Measurements from ENCODE around the gene P2RX6.
"Not testable (repeated sequence)": the region's sequence is repeated elsewhere in the genome, so short reads cannot be mapped to it uniquely, and the experiment has no call there.

Gene P2RX6

DNA sequence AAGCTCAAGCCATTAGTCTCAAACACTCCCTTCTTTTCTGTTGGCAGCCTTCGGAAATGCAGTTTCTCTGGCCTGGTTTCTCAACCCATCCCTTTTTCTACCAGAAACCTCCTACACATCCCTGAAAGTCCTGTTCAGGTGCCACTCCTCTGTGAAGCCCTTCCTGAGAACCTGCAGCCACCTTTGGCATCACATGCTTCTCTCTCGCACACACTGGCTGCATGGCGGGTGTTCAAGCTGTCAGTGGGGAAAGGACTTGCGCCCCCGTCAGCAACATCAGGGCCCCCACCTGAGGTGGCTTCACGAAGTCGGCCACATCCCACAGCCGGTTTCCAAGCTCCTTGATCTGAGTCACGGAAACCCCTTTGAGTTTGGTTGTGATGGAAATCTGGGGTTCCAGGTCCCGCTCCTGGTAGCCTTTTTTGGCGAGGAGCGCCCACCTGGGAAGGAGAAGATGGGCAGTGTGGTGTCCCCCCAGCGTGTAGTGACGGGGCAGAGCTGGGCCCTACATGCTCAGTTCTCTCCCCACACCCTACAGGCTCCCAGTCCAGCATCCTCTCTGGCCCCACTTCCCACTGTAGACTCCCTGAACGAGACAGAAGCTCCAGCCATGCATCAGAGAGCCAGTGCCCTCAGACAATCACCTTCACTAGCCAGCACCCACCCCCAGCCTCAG lies 29.0 kb downstream of the P2RX6 start:
- ATAC-seq (replicated peaks; ENCODE audit: extremely low read depth, poor library complexity, severe bottlenecking): no peak
- peak overlapping the region; percentile 1 for H3K27ac Mint-ChIP-seq (ENCODE audit: low read depth)
- H3K36me3 Mint-ChIP-seq (ENCODE audit: insufficient read depth): peaks cover 3% of the 10 kb centered on the region
- H3K9me3 Mint-ChIP-seq: no peaks in the 10 kb centered on the region
- H3K4me3 Mint-ChIP-seq: no peak overlapping the region
- H3K27me3 Mint-ChIP-seq: peaks cover 49% of the 10 kb centered on the region
- no peak for DNase-seq (ENCODE audit: low spot score in 2 of 2)
- peaks cover 31% of the 10 kb centered on the region for H3K4me1 Mint-ChIP-seq

- peaks cover 31% of the 10 kb centered on the region for H3K4me1 Mint-ChIP-seq
- peak overlapping the region; percentile 95 for H3K27ac Mint-ChIP-seq (ENCODE audit: low read depth)
- ATAC-seq (replicated peaks; ENCODE audit: extremely low read depth, poor library complexity, severe bottlenecking) (no peak), DNase-seq (ENCODE audit: low spot score in 2 of 2) (no peak)
- H3K36me3 Mint-ChIP-seq (ENCODE audit: insufficient read depth): peaks cover 3% of the 10 kb centered on the region
- H3K27me3 Mint-ChIP-seq: peaks cover 43% of the 10 kb centered on the region
- H3K9me3 Mint-ChIP-seq: no peaks in the 10 kb centered on the region
- peak overlapping the region; percentile 73 for H3K4me3 Mint-ChIP-seq
Measured at GRCh38 chr22:21044931-21045584, 30.1 kb downstream of the P2RX6 start.

DNA sequence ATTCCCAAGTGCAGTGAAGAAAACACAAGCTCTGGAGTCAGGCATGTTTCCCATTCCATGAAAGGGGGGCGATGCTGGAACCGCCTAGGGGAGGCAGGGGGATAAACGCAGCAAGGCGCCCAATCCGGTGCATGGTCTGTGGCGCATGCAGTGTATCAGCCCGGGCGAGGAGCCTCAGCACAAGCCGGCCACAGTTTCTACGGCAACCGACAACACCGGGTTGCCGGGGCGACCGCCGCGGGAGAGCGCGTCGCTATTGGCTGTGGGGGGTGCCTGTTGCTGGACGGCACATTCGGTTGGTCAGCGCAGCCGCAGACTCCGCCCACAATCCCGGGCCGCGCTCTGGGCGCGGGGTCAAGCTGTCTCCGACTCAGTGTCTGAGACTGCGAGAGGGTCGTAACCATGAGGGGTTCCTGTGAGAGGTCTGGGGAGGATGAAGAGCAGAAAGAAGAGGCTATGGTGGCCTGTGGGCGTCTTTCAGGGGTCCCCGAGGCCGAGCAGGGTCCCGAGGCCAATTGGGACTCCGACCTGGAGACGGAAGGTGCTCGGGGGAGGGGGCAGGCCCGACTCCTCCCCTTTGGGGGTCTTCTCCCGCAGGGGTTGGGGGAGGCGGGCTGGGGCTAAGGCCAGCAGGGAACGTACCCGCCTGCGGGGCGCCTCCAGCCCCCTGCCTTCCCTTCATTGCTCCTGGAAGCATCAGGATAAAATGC lies 30.8 kb downstream of the P2RX6 start, which contains the start of gene LRRC74B:
Gene LRRC74B, plus strand, starts transcription at position 362 of the 710 bp plus-strand sequence. Its CDS starts 41 bp downstream, at position 403.
- DNase-seq (ENCODE audit: low spot score in 2 of 2) (peak; percentile 50 to 56), ATAC-seq (replicated peaks; ENCODE audit: extremely low read depth, poor library complexity, severe bottlenecking) (peak; percentile 93)
- peaks cover 3% of the 10 kb centered on the region for H3K36me3 Mint-ChIP-seq (ENCODE audit: insufficient read depth)
- H3K27me3 Mint-ChIP-seq: peaks cover 39% of the 10 kb centered on the region
- H3K4me1 Mint-ChIP-seq: peaks cover 31% of the 10 kb centered on the region
- H3K4me3 Mint-ChIP-seq: peak within 1 kb of the TSS; percentile 73
- no peaks in the 10 kb centered on the region for H3K9me3 Mint-ChIP-seq
- H3K27ac Mint-ChIP-seq (ENCODE audit: low read depth): peak within 1 kb of the TSS; percentile 95

DNA sequence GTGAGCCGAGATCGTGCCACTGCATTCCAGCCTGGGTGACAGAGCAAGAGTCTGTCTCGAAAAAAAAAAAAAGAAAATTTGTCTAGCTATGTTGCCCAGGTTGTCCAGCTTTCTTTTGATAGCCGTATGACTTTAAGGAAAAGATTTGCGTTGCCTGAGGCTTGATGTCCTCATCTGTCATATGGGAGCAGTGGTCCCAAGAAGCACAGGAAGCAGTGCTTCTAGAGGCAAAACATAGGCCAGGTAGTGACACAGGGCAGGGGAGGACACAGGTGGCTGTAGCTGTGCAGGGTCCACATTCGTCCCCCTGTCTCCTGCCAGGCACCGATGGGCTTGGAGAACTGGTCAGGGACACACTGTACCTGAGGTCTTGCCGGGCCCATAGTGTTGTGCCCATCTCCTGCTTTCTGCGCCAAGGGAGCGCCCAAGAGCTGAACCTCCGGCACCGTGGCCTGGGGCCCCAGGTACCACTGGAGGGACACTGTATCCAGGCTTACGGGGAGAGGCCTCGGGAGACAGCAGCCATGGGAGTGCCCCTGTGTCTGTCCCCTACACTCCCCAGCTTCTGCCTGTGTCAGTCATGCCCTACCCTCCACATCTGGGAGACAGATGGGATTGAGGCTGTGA lies 32.2 kb downstream of the P2RX6 start:
- ATAC-seq (replicated peaks; ENCODE audit: extremely low read depth, poor library complexity, severe bottlenecking) (no peak), DNase-seq (ENCODE audit: low spot score in 2 of 2) (no peak)
- Mint-ChIP-seq H3K9me3 (no peaks in the 10 kb centered on the region), H3K36me3 (ENCODE audit: insufficient read depth) (peaks cover 3% of the 10 kb centered on the region), H3K27ac (ENCODE audit: low read depth) (no peak overlapping the region), H3K4me1 (peaks cover 31% of the 10 kb centered on the region), H3K27me3 (peaks cover 37% of the 10 kb centered on the region), H3K4me3 (no peak overlapping the region)

GRCh38 chr22:21047730-21048129 lies 32.8 kb downstream of the P2RX6 start:
- H3K27me3 Mint-ChIP-seq: peaks cover 31% of the 10 kb centered on the region
- H3K27ac Mint-ChIP-seq (ENCODE audit: low read depth): no peak overlapping the region
- no peak for DNase-seq (ENCODE audit: low spot score in 2 of 2)
- H3K9me3 Mint-ChIP-seq: no peaks in the 10 kb centered on the region
- no peak for ATAC-seq (replicated peaks; ENCODE audit: extremely low read depth, poor library complexity, severe bottlenecking)
- no peak overlapping the region for H3K4me3 Mint-ChIP-seq
- H3K36me3 Mint-ChIP-seq (ENCODE audit: insufficient read depth): peaks cover 3% of the 10 kb centered on the region
- peaks cover 31% of the 10 kb centered on the region for H3K4me1 Mint-ChIP-seq

DNA sequence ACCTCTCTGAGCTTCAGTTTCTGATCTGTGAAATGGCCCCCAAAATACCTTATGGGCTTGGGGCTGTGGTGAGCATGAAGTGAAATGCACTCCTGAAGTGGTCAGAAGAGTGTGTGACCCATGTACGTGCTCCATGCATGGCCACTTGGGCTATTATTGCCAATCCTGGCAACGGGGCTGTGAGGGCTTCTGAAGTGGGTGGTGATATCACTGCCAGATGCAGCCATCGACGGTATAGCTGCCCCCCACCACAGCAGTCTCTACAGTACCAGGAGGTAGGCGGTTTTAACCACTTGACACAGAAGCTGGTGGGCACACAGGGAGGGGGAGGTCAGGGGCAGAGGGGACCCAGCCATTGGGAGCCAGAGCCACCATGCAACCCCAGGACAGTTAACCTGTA lies 33.5 kb downstream of the P2RX6 start:
- peaks cover 24% of the 10 kb centered on the region for H3K4me1 Mint-ChIP-seq
- not testable (repeated sequence) for H3K9me3 Mint-ChIP-seq; H3K36me3 Mint-ChIP-seq (ENCODE audit: insufficient read depth); H3K4me3 Mint-ChIP-seq; H3K27ac Mint-ChIP-seq (ENCODE audit: low read depth); DNase-seq (ENCODE audit: low spot score in 2 of 2); ATAC-seq (replicated peaks; ENCODE audit: extremely low read depth, poor library complexity, severe bottlenecking)
- H3K27me3 Mint-ChIP-seq: peaks cover 24% of the 10 kb centered on the region

DNA sequence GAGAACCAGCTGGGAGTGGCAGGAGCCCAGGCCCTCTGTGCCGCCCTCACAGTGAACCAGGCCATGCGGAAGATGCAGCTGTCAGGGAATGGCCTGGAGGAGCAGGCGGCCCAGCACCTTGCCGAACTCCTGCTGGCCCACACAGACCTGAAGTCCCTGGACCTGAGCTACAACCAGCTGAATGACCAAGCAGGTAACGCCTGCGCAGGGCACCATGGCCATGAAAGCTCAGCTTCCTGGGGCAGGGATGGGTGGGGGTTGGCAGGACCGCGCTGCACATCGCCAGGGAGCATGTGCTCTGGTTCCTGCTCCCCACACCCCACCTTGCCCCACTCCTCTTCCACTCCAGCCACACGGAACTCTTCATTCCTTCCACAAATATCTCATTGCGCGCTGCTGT lies 34.0 kb downstream of the P2RX6 start:
- not testable (repeated sequence) for H3K36me3 Mint-ChIP-seq (ENCODE audit: insufficient read depth); H3K4me3 Mint-ChIP-seq; ATAC-seq (replicated peaks; ENCODE audit: extremely low read depth, poor library complexity, severe bottlenecking); H3K27ac Mint-ChIP-seq (ENCODE audit: low read depth); DNase-seq (ENCODE audit: low spot score in 2 of 2); H3K9me3 Mint-ChIP-seq
- peaks cover 18% of the 10 kb centered on the region for H3K4me1 Mint-ChIP-seq
- peaks cover 19% of the 10 kb centered on the region for H3K27me3 Mint-ChIP-seq

GRCh38 chr22:21051145-21051830 lies 36.3 kb downstream of the P2RX6 start:
- Mint-ChIP-seq H3K4me3 (no peak overlapping the region), H3K9me3 (no peaks in the 10 kb centered on the region), H3K27me3 (peaks cover 12% of the 10 kb centered on the region), H3K4me1 (peaks cover 9% of the 10 kb centered on the region), H3K27ac (ENCODE audit: low read depth) (no peak overlapping the region), H3K36me3 (ENCODE audit: insufficient read depth) (peaks cover 6% of the 10 kb centered on the region)
- no peak for ATAC-seq (replicated peaks; ENCODE audit: extremely low read depth, poor library complexity, severe bottlenecking)
- DNase-seq (ENCODE audit: low spot score in 2 of 2): no peak

GRCh38 chr22:21051831-21052400 lies 37.0 kb downstream of the P2RX6 start:
- Mint-ChIP-seq H3K27me3 (peaks cover 18% of the 10 kb centered on the region), H3K9me3 (no peaks in the 10 kb centered on the region), H3K36me3 (ENCODE audit: insufficient read depth) (peaks cover 7% of the 10 kb centered on the region), H3K27ac (ENCODE audit: low read depth) (no peak overlapping the region), H3K4me3 (no peak overlapping the region), H3K4me1 (peaks cover 15% of the 10 kb centered on the region)
- DNase-seq (ENCODE audit: low spot score in 2 of 2) (no peak), ATAC-seq (replicated peaks; ENCODE audit: extremely low read depth, poor library complexity, severe bottlenecking) (no peak)

DNA sequence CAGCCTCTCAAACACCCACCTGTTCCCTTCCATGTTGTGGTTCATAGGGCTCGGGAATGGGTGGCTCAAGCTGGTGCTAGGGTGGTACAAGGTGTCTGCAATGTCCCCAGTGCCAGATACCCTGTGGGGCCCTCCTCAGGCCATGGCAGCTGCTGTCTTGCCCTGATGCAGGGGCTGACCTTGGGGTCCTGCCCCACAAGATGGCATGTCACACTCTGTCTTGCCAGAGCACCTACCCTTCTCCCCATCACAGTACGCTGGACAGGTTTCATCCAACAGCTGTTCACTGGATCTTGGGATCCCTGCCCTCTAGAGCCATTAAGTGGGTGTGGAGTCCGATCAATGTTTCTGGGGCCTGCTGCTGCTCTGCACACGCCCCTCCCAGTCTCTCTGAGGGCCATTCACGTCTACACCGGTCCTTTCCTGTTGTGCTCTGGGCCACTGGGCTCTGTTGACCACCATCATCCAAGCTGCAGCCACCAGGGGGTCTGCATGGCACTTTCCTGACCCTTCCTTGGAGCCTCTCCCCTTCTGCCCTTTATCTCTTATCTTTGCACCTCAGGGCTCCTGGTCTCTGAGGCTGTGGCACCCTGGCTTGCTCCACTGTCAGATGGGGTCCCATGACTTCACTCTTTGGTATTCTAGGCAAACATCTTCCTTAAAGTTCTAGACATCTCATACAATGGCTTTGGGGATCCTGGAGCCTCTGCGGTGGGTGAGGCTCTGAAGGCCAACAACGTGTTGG lies 37.9 kb downstream of the P2RX6 start:
- Mint-ChIP-seq H3K9me3 (no peaks in the 10 kb centered on the region), H3K27ac (ENCODE audit: low read depth) (no peak overlapping the region), H3K36me3 (ENCODE audit: insufficient read depth) (peaks cover 7% of the 10 kb centered on the region), H3K4me3 (no peak overlapping the region), H3K27me3 (peaks cover 21% of the 10 kb centered on the region), H3K4me1 (peaks cover 16% of the 10 kb centered on the region)
- DNase-seq (ENCODE audit: low spot score in 2 of 2): no peak
- no peak for ATAC-seq (replicated peaks; ENCODE audit: extremely low read depth, poor library complexity, severe bottlenecking)

- Mint-ChIP-seq H3K4me1 (peaks cover 16% of the 10 kb centered on the region), H3K36me3 (ENCODE audit: insufficient read depth) (peaks cover 7% of the 10 kb centered on the region), H3K9me3 (no peaks in the 10 kb centered on the region), H3K27ac (ENCODE audit: low read depth) (no peak overlapping the region), H3K27me3 (peaks cover 21% of the 10 kb centered on the region), H3K4me3 (no peak overlapping the region)
- no peak for ATAC-seq (replicated peaks; ENCODE audit: extremely low read depth, poor library complexity, severe bottlenecking)
- no peak for DNase-seq (ENCODE audit: low spot score in 2 of 2)
Measured at GRCh38 chr22:21054046-21054713, 39.2 kb downstream of the P2RX6 start.
